HepG2 (cell line): Measurements from ENCODE around the gene SH3BP5. TPM values are rescaled to one million over a fixed set of nuclear protein-coding genes. Genes with fewer than 3 reads are reported as not detected.

Experiments
- ASH2L ChIP-seq: fragments of 300-600, 200-600 bp; sonication (generic); IDR thresholded peaks from 2 replicates; pipeline ENCODE4 v1.7.0; 2017; ENCODE audit warnings: low read depth, mild to moderate bottlenecking, moderate library complexity, mixed read lengths, low read length; ENCODE audit not compliant: insufficient read length
- BHLHE40 ChIP-seq: IDR thresholded peaks from 2 replicates; pipeline ENCODE4 v1.6.1; 2011; ENCODE audit warnings: low read length, improper control_type of control experiment
- BORCS8-MEF2B ChIP-seq: sonication (generic); formaldehyde crosslinking; IDR thresholded peaks from 2 replicates; pipeline ENCODE4 v1.8.0; 2022; ENCODE audit warnings: mild to moderate bottlenecking, missing genetic modification reagents
- CREM ChIP-seq, 2 experiments: sonication (generic) in 1 of 2; formaldehyde crosslinking in 1 of 2; IDR thresholded peaks; 2 replicates each; pipeline versions ENCODE4 v1.4.0 to v1.6.1; 2016 to 2020; ENCODE audit warnings: antibody characterized with exemption in 1 of 2, mild to moderate bottlenecking in 1 of 2, missing genetic modification reagents in 1 of 2
- EEA1 ChIP-seq: sonication (generic); formaldehyde crosslinking; IDR thresholded peaks from 2 replicates; pipeline ENCODE4 v1.5.1; 2020; ENCODE audit warnings: mild to moderate bottlenecking, missing genetic modification reagents, borderline replicate concordance
- FOXO4 ChIP-seq: sonication (generic); formaldehyde crosslinking; conservative IDR thresholded peaks from 2 replicates; pipeline ENCODE4 v1.8.1; 2023; ENCODE audit warnings: missing genetic modification reagents
- KLF15 ChIP-seq: sonication (generic); formaldehyde crosslinking; IDR thresholded peaks from 2 replicates; pipeline ENCODE4 v1.8.1; 2023; ENCODE audit warnings: borderline replicate concordance, mild to moderate bottlenecking, inconsistent platforms, missing genetic modification reagents, mixed read lengths
- PHB2 ChIP-seq: fragments of 450-650 bp; IDR thresholded peaks from 2 replicates; pipeline ENCODE4 v1.6.1; 2018; ENCODE audit not compliant: partially characterized antibody
- RCOR2 ChIP-seq: IDR thresholded peaks from 2 replicates; pipeline ENCODE4 v1.6.1; 2016; ENCODE audit warnings: missing biosample characterization, missing genetic modification reagents
- SMAD1 ChIP-seq: sonication (generic); formaldehyde crosslinking; IDR thresholded peaks from 2 replicates; pipeline ENCODE4 v1.4.0; 2020; ENCODE audit warnings: missing genetic modification reagents, low read depth, mild to moderate bottlenecking, borderline replicate concordance
- SP5 ChIP-seq: IDR thresholded peaks from 2 replicates; pipeline ENCODE4 v1.6.1; 2016; ENCODE audit warnings: low read depth, borderline replicate concordance
- TERF1 ChIP-seq: sonication (generic); formaldehyde crosslinking; IDR thresholded peaks from 2 replicates; pipeline ENCODE4 v1.8.0; 2022; ENCODE audit warnings: mild to moderate bottlenecking, missing genetic modification reagents, moderate library complexity
- ZBTB2 ChIP-seq: sonication (generic); formaldehyde crosslinking; IDR thresholded peaks from 2 replicates; pipeline ENCODE4 v1.8.0; 2022; ENCODE audit warnings: low read depth, missing genetic modification reagents
- ZBTB49 ChIP-seq: sonication (generic); formaldehyde crosslinking; IDR thresholded peaks from 2 replicates; pipeline ENCODE4 v1.4.0; 2020; ENCODE audit warnings: missing genetic modification reagents, borderline replicate concordance
- ZBTB7A ChIP-seq: sonication (generic); formaldehyde crosslinking; IDR thresholded peaks from 2 replicates; pipeline ENCODE4 v1.8.0; 2022; ENCODE audit warnings: mild to moderate bottlenecking, missing genetic modification reagents
- ZEB1 ChIP-seq: IDR thresholded peaks from 2 replicates; pipeline ENCODE4 v1.6.1; 2012; ENCODE audit warnings: mild to moderate bottlenecking, low read depth, inconsistent platforms; ENCODE audit not compliant: insufficient replicate concordance
- ZFP36L2 ChIP-seq: sonication (generic); formaldehyde crosslinking; IDR thresholded peaks from 2 replicates; pipeline ENCODE4 v1.4.0; 2020; ENCODE audit warnings: missing genetic modification reagents
- ZFP90 ChIP-seq: sonication (generic); formaldehyde crosslinking; IDR thresholded peaks from 2 replicates; pipeline ENCODE4 v1.8.0; 2022; ENCODE audit warnings: missing genetic modification reagents, mild to moderate bottlenecking, inconsistent platforms, borderline replicate concordance
- ZNF333 ChIP-seq: sonication (generic); formaldehyde crosslinking; IDR thresholded peaks from 2 replicates; pipeline ENCODE4 v1.4.0; 2020; ENCODE audit warnings: mild to moderate bottlenecking, missing genetic modification reagents, borderline replicate concordance
- ZNF441 ChIP-seq: sonication (generic); formaldehyde crosslinking; IDR thresholded peaks from 2 replicates; pipeline ENCODE4 v1.7.0; 2021; ENCODE audit warnings: missing genetic modification reagents, borderline replicate concordance
- ZNF615 ChIP-seq: sonication (generic); formaldehyde crosslinking; IDR thresholded peaks from 2 replicates; pipeline ENCODE4 v1.5.0; 2020; ENCODE audit warnings: mild to moderate bottlenecking, missing genetic modification reagents, borderline replicate concordance
- ZNF616 ChIP-seq: sonication (generic); formaldehyde crosslinking; IDR thresholded peaks from 2 replicates; pipeline ENCODE4 v1.5.0; 2020; ENCODE audit warnings: low read depth, mild to moderate bottlenecking, missing genetic modification reagents
- polyA plus RNA-seq, 8 experiments: library from polyadenylated mRNA; depleted of rRNA in 3 of 8; stranded (reverse) in 7 of 8; unstranded in 1 of 8; fragments of >200 nt; fragmentation: Illumina TruSeq in 4 of 8; extraction: Trizol in 4 of 8; gene quantifications; 2 replicates each; pipeline versions ENCODE4 v1.2.1 to v1.2.3, GENCODE V29; 2011 to 2016; ENCODE audit warnings: low read depth in 4 of 8, missing spikeins in 1 of 8, mixed read lengths in 1 of 8; ENCODE audit not compliant: insufficient read depth in 1 of 8
- total RNA-seq, 5 experiments: library from RNA; depleted of rRNA; stranded (reverse); fragments of >200 nt; fragmentation: Illumina TruSeq; extraction: Trizol; gene quantifications; 2 replicates each; pipeline ENCODE4 v1.2.3, GENCODE V29; 2016; ENCODE audit warnings: low read depth in 1 of 5

SH3BP5 gene
- total and polyA plus RNA-seq, 2 of the 13 experiments (the other 11 are each of a cell fraction or from before 2014, with no cell fraction given) = 0.09 to 0.16 TPM

GRCh38 chr3:15205934-15206661, 126.3 kb downstream of the SH3BP5 start, which contains the start of gene CAPN7 (continued):
- TF ChIP-seq ZBTB7A (CRISPR knock-in tag) (peak; percentile 83), ZNF616 (no peak), BORCS8-MEF2B (peak; percentile 71; the same call in 1 of the 2 replicates), ZNF441 (CRISPR knock-in tag) (peak; percentile 42; the same call in 1 of the 2 replicates), ZNF615 (CRISPR knock-in tag) (no peak), RCOR2 (CRISPR knock-in tag) (no peak), PHB2 (no peak), BHLHE40 (peak; percentile 97), ZFP36L2 (CRISPR knock-in tag) (no peak), KLF15 (CRISPR knock-in tag) (no peak), SMAD1 (no peak), SP5 (CRISPR knock-in tag) (peak; percentile 79), CREM (IDR thresholded peaks at IDR 0.05) (no peak), CREM (CRISPR knock-in tag; IDR thresholded peaks at IDR 0.05) (no peak), ZFP90 (CRISPR knock-in tag) (no peak; the same call in 1 of the 2 replicates), ZBTB49 (CRISPR knock-in tag) (peak; percentile 57; the same call in 1 of the 2 replicates), ZEB1 (peak; percentile 36), ZNF333 (CRISPR knock-in tag) (peak; percentile 82), ZBTB2 (no peak; the same call in 1 of the 2 replicates), TERF1 (CRISPR knock-in tag) (no peak), ASH2L (peak; percentile 88), FOXO4 (CRISPR knock-in tag) (peak; percentile 87; the same call in 1 of the 2 replicates), EEA1 (CRISPR knock-in tag) (0 out of 2 replicates have a peak, but pooled peaks have one; percentile 74)
